Measurements from ENCODE around the gene RFTN1. TPM values are rescaled to one million over a fixed set of nuclear protein-coding genes. Genes with fewer than 3 reads are reported as not detected.

RFTN1 gene
- total and polyA plus RNA-seq, 4 donors, result 4.4 to 20.4 (median 11.9) TPM

DNA sequence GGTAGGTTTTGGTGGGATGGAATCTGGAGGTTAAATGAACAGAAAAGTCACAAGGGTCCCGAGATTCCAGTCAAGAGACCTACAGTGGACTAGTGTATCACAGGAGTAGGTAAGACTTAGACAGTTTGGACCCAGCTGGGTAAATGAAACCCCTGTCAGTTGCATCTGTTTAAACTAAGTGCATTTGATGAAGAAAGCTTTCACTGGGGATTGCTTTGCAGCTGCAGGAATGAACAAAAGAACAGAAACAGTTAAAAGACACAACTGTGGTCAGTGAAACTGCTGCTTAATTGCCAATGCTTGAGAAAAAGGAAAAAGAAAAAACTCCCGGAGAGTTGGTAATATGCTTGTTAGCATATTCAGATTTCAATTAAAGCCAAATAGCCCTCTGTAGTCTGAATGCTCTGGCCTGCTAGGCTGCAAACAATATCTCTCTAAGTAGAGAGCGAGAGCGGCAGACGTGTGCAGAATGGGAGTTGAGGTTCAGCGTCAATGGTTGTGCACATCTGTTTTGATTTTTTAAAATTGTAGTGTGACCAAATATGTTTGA, 211.3 kb downstream of the RFTN1 start (continued):
- TF ChIP-seq, protein P1, sequence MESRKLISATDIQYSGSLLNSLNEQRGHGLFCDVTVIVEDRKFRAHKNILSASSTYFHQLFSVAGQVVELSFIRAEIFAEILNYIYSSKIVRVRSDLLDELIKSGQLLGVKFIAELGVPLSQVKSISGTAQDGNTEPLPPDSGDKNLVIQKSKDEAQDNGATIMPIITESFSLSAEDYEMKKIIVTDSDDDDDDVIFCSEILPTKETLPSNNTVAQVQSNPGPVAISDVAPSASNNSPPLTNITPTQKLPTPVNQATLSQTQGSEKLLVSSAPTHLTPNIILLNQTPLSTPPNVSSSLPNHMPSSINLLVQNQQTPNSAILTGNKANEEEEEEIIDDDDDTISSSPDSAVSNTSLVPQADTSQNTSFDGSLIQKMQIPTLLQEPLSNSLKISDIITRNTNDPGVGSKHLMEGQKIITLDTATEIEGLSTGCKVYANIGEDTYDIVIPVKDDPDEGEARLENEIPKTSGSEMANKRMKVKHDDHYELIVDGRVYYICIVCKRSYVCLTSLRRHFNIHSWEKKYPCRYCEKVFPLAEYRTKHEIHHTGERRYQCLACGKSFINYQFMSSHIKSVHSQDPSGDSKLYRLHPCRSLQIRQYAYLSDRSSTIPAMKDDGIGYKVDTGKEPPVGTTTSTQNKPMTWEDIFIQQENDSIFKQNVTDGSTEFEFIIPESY (IDR thresholded peaks at IDR 0.05), result no peak
- no peak for TF ChIP-seq HNF4G (IDR thresholded peaks at IDR 0.05)
- no peak for TF ChIP-seq FOXA1 (IDR thresholded peaks at IDR 0.05)
- no peak for TF ChIP-seq EGR1 (IDR thresholded peaks at IDR 0.05; ENCODE audit: low read depth in 2 of 2)
- TF ChIP-seq RAD21 (IDR thresholded peaks at IDR 0.05), result no peak
- TF ChIP-seq RXRA (IDR thresholded peaks at IDR 0.05), result no peak
- TF ChIP-seq SP1 (IDR thresholded peaks at IDR 0.05), result no peak
- TF ChIP-seq, protein P2, sequence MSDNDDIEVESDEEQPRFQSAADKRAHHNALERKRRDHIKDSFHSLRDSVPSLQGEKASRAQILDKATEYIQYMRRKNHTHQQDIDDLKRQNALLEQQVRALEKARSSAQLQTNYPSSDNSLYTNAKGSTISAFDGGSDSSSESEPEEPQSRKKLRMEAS (IDR thresholded peaks at IDR 0.05), result no peak
- TF ChIP-seq NR2F2 (IDR thresholded peaks at IDR 0.05), result no peak
- TF ChIP-seq ATF3 (IDR thresholded peaks at IDR 0.05), result no peak

GRCh38 chr3:16301507-16301906, 212.0 kb downstream of the RFTN1 start:
- Histone ChIP-seq H3K9me3 (ENCODE audit: control insufficient read depth in 4 of 4, low read length in 3 of 4) (no peaks in the 10 kb centered on the region), H3K27ac (ENCODE audit: low read depth in 1 of 2, low read length in 2 of 2) (no peak overlapping the region), H3K27me3 (ENCODE audit: control insufficient read depth in 4 of 4, insufficient read depth in 4 of 4, low read length in 3 of 4) (no peaks in the 10 kb centered on the region), H3K4me3 (ENCODE audit: low read depth in 1 of 3, low read length in 3 of 3) (no peak overlapping the region), H3K4me1 (ENCODE audit: control insufficient read depth in 4 of 4, insufficient read depth in 4 of 4, low read length in 3 of 4) (peaks cover 4 to 23% (median 13%) of the 10 kb centered on the region in 4 donors), H3K36me3 (ENCODE audit: control insufficient read depth in 4 of 4, insufficient read depth in 3 of 4, low read depth in 1 of 4, low read length in 3 of 4) (peaks cover 2 to 7% (median 5%) of the 10 kb centered on the region in 4 donors), H3K9ac (ENCODE audit: low read depth in 1 of 2, low read length in 2 of 2) (no peak overlapping the region)
- TF ChIP-seq, protein P3, sequence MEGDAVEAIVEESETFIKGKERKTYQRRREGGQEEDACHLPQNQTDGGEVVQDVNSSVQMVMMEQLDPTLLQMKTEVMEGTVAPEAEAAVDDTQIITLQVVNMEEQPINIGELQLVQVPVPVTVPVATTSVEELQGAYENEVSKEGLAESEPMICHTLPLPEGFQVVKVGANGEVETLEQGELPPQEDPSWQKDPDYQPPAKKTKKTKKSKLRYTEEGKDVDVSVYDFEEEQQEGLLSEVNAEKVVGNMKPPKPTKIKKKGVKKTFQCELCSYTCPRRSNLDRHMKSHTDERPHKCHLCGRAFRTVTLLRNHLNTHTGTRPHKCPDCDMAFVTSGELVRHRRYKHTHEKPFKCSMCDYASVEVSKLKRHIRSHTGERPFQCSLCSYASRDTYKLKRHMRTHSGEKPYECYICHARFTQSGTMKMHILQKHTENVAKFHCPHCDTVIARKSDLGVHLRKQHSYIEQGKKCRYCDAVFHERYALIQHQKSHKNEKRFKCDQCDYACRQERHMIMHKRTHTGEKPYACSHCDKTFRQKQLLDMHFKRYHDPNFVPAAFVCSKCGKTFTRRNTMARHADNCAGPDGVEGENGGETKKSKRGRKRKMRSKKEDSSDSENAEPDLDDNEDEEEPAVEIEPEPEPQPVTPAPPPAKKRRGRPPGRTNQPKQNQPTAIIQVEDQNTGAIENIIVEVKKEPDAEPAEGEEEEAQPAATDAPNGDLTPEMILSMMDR (IDR thresholded peaks at IDR 0.05; ENCODE audit: low read depth, low read length, missing input control), result no peak
- TF ChIP-seq RAD21 (IDR thresholded peaks at IDR 0.05) (no peak), GABPA (IDR thresholded peaks at IDR 0.05 in 1 of 2, conservative IDR thresholded peaks at IDR 0.05 in 1 of 2) (no peak)
- 57% methylated on average over 6 of the region's 6 CpGs for WGBS
- no peak for DNase-seq (ENCODE audit: low spot score)

DNA sequence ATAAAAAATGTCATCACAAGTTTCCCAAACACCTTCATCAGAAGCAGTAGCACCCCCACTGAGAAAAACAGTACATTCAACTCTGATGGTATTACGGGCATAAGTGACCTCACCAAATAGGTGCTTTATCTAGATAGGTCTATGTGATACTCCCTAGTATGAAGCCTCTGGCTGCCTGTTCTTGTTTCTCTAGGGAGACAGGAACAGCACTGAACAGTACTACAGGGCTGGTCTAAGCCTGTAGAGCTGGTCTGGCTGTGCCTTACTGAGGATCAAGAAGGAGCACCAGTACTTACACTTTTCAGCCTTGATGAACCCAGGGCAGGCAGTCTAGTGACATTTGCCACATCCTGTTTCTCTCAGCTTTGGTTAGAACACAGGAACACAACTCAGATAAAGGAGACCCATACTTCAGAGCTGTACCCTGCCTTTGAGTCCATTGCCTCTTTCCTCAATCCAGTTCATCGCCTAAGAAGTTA, 212.6 kb downstream of the RFTN1 start:
- H3K4me1 ChIP-seq (ENCODE audit: control insufficient read depth in 4 of 4, insufficient read depth in 4 of 4, low read length in 3 of 4), result peaks cover 4 to 20% (median 13%) of the 10 kb centered on the region in 4 donors
- no peak overlapping the region for H3K4me3 ChIP-seq (ENCODE audit: low read depth in 1 of 3, low read length in 3 of 3)
- WGBS, result 83% methylated on average over 2 of the region's 2 CpGs
- no peaks in the 10 kb centered on the region for H3K27me3 ChIP-seq (ENCODE audit: control insufficient read depth in 4 of 4, insufficient read depth in 4 of 4, low read length in 3 of 4)
- TF ChIP-seq EGR1 (IDR thresholded peaks at IDR 0.05; ENCODE audit: low read depth in 2 of 2), result no peak
- DNase-seq (ENCODE audit: low spot score), result no peak
- H3K27ac ChIP-seq (ENCODE audit: low read depth in 1 of 2, low read length in 2 of 2), result no peak overlapping the region
- no peak overlapping the region for H3K9ac ChIP-seq (ENCODE audit: low read depth in 1 of 2, low read length in 2 of 2)
- peaks cover 2 to 7% (median 5%) of the 10 kb centered on the region in 4 donors for H3K36me3 ChIP-seq (ENCODE audit: control insufficient read depth in 4 of 4, insufficient read depth in 3 of 4, low read depth in 1 of 4, low read length in 3 of 4)
- H3K9me3 ChIP-seq (ENCODE audit: control insufficient read depth in 4 of 4, low read length in 3 of 4), result no peaks in the 10 kb centered on the region

Measured in liver (tissue), 9 donors.